ENCODE measurements around the gene SEMA3C. TPM values are rescaled to one million over a fixed set of nuclear protein-coding genes. Genes with fewer than 3 reads are reported as not detected.

The SEMA3C gene
- total RNA-seq, 2 donors from 2014 or later = 89.2 to 184 TPM

DNA sequence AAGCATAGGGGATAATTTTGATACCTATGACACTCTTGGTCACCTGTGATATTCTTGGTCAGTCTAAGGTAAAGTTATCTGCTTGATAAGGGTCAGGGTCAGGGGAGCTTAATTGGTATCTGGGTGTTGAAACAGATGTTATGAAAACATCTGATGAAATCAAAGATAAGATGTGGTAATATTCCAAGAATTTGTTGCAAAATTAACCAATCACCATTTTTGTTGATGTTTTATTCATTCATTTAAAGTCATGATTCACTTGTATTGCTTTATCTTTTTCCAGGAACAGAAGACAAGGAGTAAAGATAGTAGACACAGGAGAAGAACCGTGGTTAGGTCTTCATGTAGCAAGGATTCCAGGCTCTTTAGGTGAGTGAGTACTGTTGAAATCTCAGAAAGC is 103.1 kb downstream of the SEMA3C start:
- TF ChIP-seq, protein P1, sequence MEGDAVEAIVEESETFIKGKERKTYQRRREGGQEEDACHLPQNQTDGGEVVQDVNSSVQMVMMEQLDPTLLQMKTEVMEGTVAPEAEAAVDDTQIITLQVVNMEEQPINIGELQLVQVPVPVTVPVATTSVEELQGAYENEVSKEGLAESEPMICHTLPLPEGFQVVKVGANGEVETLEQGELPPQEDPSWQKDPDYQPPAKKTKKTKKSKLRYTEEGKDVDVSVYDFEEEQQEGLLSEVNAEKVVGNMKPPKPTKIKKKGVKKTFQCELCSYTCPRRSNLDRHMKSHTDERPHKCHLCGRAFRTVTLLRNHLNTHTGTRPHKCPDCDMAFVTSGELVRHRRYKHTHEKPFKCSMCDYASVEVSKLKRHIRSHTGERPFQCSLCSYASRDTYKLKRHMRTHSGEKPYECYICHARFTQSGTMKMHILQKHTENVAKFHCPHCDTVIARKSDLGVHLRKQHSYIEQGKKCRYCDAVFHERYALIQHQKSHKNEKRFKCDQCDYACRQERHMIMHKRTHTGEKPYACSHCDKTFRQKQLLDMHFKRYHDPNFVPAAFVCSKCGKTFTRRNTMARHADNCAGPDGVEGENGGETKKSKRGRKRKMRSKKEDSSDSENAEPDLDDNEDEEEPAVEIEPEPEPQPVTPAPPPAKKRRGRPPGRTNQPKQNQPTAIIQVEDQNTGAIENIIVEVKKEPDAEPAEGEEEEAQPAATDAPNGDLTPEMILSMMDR (IDR thresholded peaks at IDR 0.05) = no peak
- Histone ChIP-seq H3K9me3 (no peaks in the 10 kb centered on the region), H3K27me3 (replicated peaks; ENCODE audit: insufficient read depth) (no peaks in the 10 kb centered on the region), H3K36me3 (no peaks in the 10 kb centered on the region), H3K4me1 (ENCODE audit: control insufficient read depth in 1 of 2, low read depth in 2 of 2) (no peaks in the 10 kb centered on the region), H3K27ac (no peak overlapping the region), H3K4me3 (no peak overlapping the region)
- no peak for DNase-seq (ENCODE audit: low spot score)
- no peak for ATAC-seq (ENCODE audit: insufficient number of reproducible peaks, low FRiP score, low read depth)

GRCh38 chr7:80809545-80809944 is 109.3 kb downstream of the SEMA3C start:
- Histone ChIP-seq H3K4me3 (no peak overlapping the region), H3K9me3 (no peaks in the 10 kb centered on the region), H3K4me1 (ENCODE audit: control insufficient read depth in 1 of 2, low read depth in 2 of 2) (peaks cover 6 to 15% of the 10 kb centered on the region in 2 donors), H3K27ac (no peak overlapping the region), H3K27me3 (replicated peaks; ENCODE audit: insufficient read depth) (no peaks in the 10 kb centered on the region), H3K36me3 (no peaks in the 10 kb centered on the region)
- TF ChIP-seq, protein P1 (IDR thresholded peaks at IDR 0.05) = no peak
- no peak for DNase-seq (ENCODE audit: low spot score)
- no peak for ATAC-seq (ENCODE audit: insufficient number of reproducible peaks, low FRiP score, low read depth)

DNA sequence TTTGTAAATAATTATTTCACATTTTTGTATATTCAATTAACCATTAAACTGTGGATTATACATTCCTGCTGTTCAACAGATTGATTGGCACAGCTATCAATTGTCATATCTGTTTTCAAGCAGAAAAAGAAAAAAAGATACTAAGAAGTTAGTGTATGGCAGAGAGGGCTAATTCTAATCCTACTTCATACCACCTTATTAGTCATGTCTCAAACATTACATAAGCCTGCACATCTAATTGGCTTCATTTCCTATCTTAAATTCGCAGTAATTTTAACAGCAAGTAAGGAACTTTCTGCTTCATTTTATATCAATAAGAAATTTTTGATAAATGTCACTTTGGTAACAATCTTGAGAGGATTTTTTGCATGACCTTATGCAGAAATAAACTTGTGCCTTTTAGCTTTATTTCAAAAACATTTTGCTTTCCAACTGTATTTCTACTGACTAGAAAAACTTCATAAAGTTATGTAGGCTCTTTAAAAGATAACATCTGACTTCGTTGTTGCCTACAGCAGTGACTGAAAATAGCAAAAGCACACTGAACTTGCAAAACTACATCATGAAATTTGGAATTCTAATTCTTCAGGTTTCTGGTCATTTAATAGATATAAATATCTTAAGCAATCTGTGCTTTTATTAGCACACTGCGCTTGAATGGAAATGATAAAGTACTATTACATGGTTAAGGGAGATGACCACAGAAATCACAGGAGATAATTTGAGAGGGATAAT is 111.5 kb downstream of the SEMA3C start:
- H3K4me3 ChIP-seq = no peak overlapping the region
- H3K4me1 ChIP-seq (ENCODE audit: control insufficient read depth in 1 of 2, low read depth in 2 of 2) = peaks cover 6 to 15% of the 10 kb centered on the region in 2 donors
- peak overlapping the region in 1 of 2 donors; percentile 19 for H3K27ac ChIP-seq
- H3K9me3 ChIP-seq = no peaks in the 10 kb centered on the region
- DNase-seq (ENCODE audit: low spot score) (no peak), ATAC-seq (ENCODE audit: insufficient number of reproducible peaks, low FRiP score, low read depth) (no peak)
- H3K27me3 ChIP-seq (replicated peaks; ENCODE audit: insufficient read depth) = no peaks in the 10 kb centered on the region
- H3K36me3 ChIP-seq = no peaks in the 10 kb centered on the region
- TF ChIP-seq, protein P1 (IDR thresholded peaks at IDR 0.05) = no peak

GRCh38 chr7:80806663-80807062 is 112.2 kb downstream of the SEMA3C start:
- Histone ChIP-seq H3K4me1 (ENCODE audit: control insufficient read depth in 1 of 2, low read depth in 2 of 2) (peaks cover 6 to 15% of the 10 kb centered on the region in 2 donors), H3K36me3 (no peaks in the 10 kb centered on the region), H3K27ac (peak overlapping the region in 1 of 2 donors; percentile 19), H3K9me3 (no peaks in the 10 kb centered on the region), H3K27me3 (replicated peaks; ENCODE audit: insufficient read depth) (no peaks in the 10 kb centered on the region), H3K4me3 (no peak overlapping the region)
- DNase-seq (ENCODE audit: low spot score) (no peak), ATAC-seq (ENCODE audit: insufficient number of reproducible peaks, low FRiP score, low read depth) (no peak)
- TF ChIP-seq, protein P1 (IDR thresholded peaks at IDR 0.05) = no peak

- no peaks in the 10 kb centered on the region for H3K9me3 ChIP-seq
- H3K27me3 ChIP-seq (replicated peaks; ENCODE audit: insufficient read depth) = no peaks in the 10 kb centered on the region
- TF ChIP-seq, protein P1 (IDR thresholded peaks at IDR 0.05) = no peak
- peaks cover 6 to 15% of the 10 kb centered on the region in 2 donors for H3K4me1 ChIP-seq (ENCODE audit: control insufficient read depth in 1 of 2, low read depth in 2 of 2)
- DNase-seq (ENCODE audit: low spot score) = no peak
- H3K36me3 ChIP-seq = no peaks in the 10 kb centered on the region
- H3K4me3 ChIP-seq = no peak overlapping the region
- ATAC-seq (ENCODE audit: insufficient number of reproducible peaks, low FRiP score, low read depth) = no peak
- H3K27ac ChIP-seq = no peak overlapping the region
Observed at GRCh38 chr7:80804589-80804988, 114.3 kb downstream of the SEMA3C start.

All from thoracic aorta (tissue), 2 donors.